AG09319 (cell line): Measurements from ENCODE around the gene ADA.

Experiments
- DNase-seq: peaks from one replicate; pipeline ENCODE4 v3.0.0-alpha.2; 2010; ENCODE audit warnings: low read depth; ENCODE audit errors: extremely low read depth
- TF ChIP-seq, protein P1 (sequence below): IDR thresholded peaks from 2 replicates; pipeline ENCODE4 v1.5.1; 2011; ENCODE audit warnings: low read depth, mild to moderate bottlenecking, inconsistent platforms, low read length, moderate library complexity

The ADA gene

DNA sequence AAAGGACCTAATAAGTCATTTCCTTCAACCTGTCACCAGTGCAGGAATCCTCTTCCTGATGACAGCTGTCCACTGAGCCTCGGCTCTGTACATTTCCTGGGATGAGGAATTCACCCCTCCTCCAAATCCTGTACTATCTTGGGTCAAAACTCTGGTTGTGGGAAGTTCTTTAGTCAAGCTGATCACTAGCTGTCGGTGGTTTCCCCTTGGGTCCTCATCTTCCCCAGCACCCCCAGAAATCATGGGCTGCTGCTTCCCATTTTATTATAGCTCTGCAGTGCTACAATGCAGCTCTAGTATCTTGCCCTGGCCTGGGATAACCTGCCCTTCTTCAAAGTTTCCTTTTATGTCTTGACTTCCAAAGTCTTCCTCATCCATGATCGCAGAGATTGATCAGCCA lies 14.6 kb upstream of the ADA start:
- no peak for DNase-seq
- TF ChIP-seq, protein P1, sequence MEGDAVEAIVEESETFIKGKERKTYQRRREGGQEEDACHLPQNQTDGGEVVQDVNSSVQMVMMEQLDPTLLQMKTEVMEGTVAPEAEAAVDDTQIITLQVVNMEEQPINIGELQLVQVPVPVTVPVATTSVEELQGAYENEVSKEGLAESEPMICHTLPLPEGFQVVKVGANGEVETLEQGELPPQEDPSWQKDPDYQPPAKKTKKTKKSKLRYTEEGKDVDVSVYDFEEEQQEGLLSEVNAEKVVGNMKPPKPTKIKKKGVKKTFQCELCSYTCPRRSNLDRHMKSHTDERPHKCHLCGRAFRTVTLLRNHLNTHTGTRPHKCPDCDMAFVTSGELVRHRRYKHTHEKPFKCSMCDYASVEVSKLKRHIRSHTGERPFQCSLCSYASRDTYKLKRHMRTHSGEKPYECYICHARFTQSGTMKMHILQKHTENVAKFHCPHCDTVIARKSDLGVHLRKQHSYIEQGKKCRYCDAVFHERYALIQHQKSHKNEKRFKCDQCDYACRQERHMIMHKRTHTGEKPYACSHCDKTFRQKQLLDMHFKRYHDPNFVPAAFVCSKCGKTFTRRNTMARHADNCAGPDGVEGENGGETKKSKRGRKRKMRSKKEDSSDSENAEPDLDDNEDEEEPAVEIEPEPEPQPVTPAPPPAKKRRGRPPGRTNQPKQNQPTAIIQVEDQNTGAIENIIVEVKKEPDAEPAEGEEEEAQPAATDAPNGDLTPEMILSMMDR, result no peak

GRCh38 chr20:44664131-44664530 lies 12.6 kb upstream of the ADA start:
- no peak for DNase-seq
- TF ChIP-seq, protein P1, result no peak

DNA sequence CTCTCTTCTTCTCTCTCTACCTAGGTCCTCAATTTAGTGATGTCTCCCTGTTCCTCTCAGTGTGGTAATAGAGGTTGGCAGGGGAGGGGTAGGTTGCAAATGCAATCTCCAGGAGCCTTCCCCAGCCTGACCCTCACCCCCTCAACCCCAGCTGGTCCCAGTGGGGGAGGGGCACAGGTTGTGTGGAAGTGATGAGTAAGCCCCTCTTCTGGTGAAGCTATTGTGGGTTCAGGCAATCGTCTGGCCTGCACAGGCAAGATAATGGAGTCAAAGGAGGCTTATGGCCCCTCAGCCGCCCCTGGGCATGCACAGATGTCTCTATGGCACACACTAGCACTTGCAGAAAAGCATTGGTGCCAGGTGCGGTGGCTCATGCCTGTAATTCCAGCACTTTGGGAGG lies 10.8 kb upstream of the ADA start:
- no peak for DNase-seq
- TF ChIP-seq, protein P1, result no peak

DNA sequence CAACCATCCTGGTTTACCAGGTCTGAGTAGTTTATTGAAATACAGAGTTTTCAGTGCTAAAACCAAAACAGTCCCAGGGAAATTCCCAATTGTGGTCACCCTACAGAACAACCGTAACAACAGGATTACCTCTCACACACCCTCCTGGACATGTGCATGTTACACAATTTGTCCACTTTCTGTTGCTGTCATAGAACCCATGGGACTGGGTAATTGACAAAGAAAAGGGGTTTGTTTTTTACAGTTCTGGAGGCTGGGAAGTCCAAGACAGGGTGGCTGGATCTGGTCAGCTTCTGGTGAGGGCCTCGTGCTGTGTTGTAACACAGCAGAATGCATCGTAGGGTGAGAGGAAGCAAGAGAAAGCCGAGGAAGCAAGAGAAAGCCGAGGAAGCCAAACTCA lies 9.1 kb upstream of the ADA start:
- DNase-seq, result no peak
- TF ChIP-seq, protein P1, result no peak

DNA sequence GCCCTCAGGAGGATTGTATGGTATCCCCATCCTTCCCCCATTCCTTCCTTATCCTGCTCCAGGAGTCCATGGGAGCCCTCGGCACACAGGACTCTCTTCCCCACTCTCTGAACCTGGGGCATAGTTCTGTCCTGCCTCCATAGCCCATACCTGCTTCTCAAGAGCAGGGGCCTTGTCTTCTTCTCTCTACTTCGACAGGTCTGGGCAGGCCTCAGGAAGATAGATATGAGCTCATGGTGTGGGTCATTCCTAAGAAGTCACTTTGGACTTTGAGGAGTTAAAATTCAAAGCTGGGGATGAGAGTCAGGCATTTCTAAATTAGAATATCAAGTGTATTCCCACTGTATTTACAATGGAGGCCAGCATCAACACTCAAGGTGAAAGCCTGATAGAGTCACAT lies 8.4 kb upstream of the ADA start:
- no peak for DNase-seq
- TF ChIP-seq, protein P1, result no peak

GRCh38 chr20:44658810-44659209 lies 7.3 kb upstream of the ADA start:
- TF ChIP-seq, protein P1, result no peak

GRCh38 chr20:44657875-44658274 lies 6.4 kb upstream of the ADA start:
- TF ChIP-seq, protein P1, result no peak
- DNase-seq, result no peak

More at GRCh38 chr20:44658810-44659209, 7.3 kb upstream of the ADA start:
- no peak for DNase-seq
